GM18505 (cell line): ENCODE results near the gene AQP12B.
"Not testable (repeated sequence)": the region's sequence is repeated elsewhere in the genome, so short reads cannot be mapped to it uniquely, and the experiment has no call there.

Experiments
- ATAC-seq: cut with Tn5 transposase; IDR thresholded peaks from one replicate; pipeline ENCODE4 v1.9.1; 2021; ENCODE audit not compliant: unreplicated experiment
- POLR2A ChIP-seq: IDR thresholded peaks from 4 replicates; pipeline ENCODE4 v1.6.1; 2011; ENCODE audit warnings: borderline replicate concordance; ENCODE audit not compliant: insufficient read depth, insufficient read length; ENCODE audit errors: extremely low read depth

The AQP12B gene, protein sequence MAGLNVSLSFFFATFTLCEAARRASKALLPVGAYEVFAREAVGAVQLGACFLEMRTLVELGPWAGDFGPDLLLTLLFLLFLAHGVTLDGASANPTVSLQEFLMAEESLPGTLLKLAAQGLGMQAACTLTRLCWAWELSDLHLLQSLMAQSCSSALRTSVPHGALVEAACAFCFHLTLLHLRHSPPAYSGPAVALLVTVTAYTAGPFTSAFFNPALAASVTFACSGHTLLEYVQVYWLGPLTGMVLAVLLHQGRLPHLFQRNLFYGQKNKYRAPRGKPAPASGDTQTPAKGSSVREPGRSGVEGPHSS

DNA sequence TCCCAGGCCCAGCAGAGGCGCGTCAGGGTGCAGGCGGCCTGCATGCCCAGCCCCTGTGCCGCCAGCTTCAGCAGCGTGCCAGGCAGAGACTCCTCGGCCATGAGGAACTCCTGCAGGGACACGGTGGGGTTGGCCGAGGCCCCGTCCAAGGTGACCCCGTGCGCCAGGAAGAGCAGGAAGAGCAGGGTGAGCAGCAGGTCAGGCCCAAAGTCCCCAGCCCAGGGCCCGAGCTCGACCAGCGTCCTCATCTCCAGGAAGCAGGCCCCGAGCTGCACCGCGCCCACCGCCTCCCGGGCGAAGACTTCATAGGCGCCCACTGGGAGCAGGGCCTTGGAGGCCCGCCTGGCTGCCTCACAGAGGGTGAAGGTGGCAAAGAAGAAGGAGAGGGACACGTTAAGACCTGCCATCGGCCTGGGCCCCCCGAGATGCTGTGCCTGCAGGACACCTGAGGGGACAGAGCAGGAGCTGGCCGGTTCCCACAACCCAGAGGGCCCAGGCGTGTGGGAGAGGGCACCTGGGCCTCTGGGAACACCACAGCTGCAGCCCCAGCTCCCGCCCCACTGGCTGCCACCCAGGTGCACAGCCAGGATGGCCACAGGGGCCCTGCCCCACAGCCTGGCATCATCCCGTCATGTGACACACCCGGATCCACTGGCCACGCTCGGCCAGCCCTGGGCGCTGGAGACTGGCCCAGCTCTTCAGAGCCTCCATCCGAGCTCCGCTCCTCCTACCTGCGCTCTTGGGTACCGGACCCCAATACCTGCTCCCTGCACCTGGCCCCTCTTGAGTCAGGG, at the start of gene AQP12B:
TSS of gene AQP12B (minus strand) at position 455 of the 794 bp plus-strand sequence. CDS start at position 407, 48 bp downstream.
- ATAC-seq = not testable (repeated sequence)

DNA sequence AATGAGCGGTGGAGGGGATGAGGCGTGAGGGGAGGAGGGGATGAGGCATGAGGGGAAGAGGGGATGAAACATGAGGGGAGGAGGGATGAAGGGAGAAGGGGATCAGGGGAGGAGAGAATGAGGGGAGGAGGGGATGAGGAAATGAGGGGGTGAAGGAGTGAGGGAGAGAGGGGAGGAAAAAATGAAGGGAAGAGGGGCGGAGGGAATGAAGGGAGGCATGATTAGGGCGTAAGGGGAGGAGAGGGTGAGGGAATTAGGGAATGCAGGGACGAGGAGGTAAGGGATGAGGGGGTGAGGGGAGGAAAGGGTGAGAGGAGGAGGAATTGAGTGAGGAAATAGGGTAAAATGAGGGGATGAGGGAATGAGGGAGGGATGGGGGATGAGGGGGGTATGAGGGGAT, 49.5 kb upstream of the AQP12B start:
- no peak for TF ChIP-seq POLR2A
- ATAC-seq = no peak

DNA sequence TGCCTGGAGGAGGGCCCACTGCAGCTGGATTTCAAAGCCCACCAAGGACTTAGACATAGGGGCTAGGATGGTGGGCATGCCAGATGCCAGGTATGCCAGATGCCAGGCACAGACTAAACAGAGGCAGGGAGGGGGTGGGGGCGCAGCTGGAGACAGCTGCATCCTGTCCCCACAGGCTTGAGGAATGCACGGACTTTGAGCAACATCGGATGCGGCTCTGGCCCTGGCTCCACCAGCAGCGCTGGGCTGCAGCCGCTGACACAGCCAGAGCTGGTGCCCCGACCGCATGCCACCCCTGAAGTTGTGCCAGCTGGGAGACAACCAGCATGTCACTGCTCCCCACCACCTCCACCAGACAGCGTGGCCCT, 48.5 kb upstream of the AQP12B start:
- no peak for ATAC-seq
- no peak for TF ChIP-seq POLR2A

DNA sequence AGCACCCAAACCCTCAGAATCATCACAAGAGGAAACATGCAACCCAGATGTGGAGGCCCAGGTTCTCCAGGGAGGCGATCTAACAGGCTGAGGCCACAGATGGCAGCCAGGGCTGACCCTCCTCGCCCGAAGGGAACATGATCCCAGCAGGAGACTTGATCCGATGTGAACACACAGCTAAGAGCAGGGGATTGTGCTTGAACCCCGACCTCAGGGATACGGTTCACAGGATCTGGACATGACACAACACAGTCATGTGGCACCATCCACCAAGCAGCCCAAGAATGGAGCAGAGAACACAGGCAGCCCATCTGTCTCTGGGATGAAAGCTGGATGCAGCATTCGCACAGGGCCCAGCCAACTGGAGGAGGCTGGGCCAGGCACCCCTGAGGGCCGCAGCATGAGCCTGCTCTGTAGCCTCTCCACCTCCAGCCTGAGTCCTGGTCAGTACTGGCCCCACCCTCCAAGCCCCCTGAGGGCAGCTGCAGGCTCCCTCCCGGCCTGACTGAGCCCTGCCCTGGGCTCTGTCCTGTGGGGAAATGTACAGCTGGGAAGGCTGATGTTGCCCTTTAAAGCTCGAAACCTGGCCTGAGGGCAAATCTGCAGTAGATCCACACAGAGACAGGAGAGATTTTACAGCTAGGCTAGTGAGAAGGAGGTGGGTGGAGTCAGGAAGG, 48.0 kb upstream of the AQP12B start:
- TF ChIP-seq POLR2A = no peak
- no peak for ATAC-seq

DNA sequence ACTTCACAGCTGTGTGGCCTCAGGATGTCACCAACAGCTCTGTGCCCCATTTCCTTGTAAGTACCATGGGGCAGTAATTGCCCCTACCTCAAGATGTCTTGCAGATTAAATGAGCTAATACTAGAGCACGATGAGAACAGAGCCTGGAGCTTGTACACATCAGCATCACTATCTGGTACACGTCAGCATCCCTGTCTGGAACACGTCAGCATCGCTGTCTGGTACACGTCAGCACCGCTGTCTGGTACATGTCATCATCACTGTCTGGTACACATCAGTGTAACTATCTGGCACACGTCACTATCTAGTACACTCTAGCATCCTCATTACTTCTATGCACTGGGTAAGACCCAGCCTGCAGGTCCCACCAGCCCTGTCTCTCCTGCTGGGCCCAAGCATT, 46.1 kb upstream of the AQP12B start:
- ATAC-seq = no peak
- no peak for TF ChIP-seq POLR2A

DNA sequence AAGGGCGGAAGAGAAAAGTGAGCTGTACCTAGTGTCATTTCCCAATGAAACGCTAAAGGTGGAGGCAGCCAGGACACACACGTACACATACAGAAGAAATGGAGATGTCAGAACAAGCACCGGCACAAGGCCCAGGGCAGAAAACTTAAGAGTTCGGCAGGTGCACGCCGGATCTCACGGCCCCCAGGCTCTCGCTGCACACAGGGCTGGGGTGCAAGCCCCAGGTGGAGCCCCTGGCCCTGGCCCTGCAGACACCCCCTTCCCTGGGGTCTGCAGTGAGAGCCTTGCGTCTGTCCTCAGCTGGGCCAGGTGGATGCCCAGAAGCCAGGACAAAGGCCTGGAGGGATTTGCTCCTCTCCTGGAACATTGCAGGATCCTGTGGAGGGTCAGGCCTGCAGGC, 45.7 kb upstream of the AQP12B start:
- no peak for ATAC-seq
- no peak for TF ChIP-seq POLR2A

DNA sequence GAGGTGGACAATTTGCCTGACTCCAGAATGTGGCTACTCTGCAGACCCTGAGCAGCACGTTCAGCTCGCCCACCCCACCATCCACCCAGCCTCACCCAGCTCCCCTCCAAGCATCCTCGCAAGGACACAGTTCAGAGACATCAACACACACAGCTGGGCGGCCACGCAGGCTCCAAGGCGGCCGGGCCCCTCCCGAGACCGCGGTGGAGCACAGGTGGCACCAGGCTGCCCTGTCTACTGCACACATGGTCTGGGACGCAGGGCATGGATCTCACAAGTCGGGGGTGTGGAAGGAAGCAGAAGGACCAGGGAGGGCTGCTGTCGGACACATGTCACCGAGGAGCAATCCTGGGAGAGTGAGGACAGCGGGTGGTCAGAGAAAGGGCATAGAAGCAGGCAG, 45.2 kb upstream of the AQP12B start:
- TF ChIP-seq POLR2A = no peak
- ATAC-seq = no peak

DNA sequence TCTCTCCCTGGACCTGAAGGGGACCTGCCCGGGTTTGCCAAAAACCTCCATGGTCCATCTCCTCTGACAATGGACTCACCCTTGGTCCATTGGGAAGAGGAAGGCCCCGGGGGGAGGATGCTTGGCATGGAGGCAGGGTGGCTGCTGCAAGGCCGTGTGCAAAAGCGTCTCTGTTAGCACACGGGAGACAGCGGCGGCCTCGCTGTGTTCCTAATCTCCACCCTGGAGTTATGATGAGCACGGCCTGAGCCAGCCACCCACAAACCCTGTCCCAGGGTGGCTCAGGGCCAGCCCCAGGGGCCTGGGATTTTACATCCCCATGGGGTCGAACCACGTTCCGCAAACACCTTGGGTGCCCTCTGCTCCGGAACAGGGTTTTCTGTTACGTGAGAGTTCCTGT, 44.8 kb upstream of the AQP12B start:
- no peak for ATAC-seq
- no peak for TF ChIP-seq POLR2A

DNA sequence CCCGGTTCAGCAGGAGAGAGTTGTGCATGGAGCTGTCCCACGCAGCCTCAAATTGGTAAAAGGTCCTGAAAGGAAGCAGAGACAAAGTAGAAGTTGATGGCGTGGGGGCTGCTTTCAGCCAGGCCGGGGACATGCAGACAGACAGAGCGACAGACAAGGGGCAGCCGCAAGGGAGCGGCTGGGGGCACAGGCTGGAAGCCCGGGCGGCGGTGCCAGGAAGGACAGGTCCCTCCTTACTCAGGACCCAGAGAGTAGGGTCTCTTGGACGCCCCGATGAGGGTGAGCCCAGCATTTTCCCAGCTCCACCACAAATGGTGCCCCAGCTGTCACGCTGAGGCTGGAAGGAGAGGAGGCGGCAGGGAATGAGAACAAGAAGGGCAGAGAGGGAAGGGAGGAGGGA, 44.2 kb upstream of the AQP12B start:
- TF ChIP-seq POLR2A = no peak
- no peak for ATAC-seq

DNA sequence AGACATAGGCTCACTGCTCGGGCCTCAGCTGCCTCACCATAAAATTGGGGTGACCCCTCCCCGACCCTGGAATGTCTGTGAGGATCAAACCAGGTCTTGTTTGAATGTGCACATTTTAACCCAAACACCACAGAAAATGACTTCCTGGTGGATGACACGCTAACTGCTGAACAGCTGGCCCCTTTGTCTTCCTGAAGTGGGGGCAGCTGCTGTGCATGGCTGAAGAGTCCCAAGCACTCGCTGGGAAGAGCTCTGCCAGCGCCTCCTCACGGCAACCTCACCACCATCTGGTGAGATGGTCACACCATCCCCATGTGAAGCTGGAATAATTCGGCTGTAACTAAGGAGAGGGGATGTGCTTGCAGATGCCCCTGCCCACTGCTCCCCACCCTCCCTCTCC, 43.0 kb upstream of the AQP12B start:
- no peak for ATAC-seq
- no peak for TF ChIP-seq POLR2A

DNA sequence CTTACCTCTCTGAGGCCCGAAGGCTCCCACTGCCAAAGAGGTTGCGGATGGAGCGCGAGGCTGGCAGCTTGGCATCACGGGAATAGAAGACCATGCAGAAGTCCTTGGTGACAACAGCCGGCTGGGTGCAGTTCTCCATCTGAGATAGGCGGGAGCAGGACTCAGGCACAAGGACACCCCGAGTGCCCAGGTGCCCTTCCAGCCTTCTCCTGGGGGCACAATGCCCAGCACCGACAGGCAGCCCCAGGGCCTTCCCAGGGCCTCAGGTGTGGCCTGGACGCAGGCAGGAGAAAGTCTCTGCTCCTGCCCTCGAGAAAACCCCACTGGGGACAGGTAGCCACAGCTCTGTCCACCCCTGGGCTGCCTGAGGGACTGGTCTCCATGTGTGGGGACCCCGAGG, 42.6 kb upstream of the AQP12B start:
- TF ChIP-seq POLR2A = no peak
- no peak for ATAC-seq

DNA sequence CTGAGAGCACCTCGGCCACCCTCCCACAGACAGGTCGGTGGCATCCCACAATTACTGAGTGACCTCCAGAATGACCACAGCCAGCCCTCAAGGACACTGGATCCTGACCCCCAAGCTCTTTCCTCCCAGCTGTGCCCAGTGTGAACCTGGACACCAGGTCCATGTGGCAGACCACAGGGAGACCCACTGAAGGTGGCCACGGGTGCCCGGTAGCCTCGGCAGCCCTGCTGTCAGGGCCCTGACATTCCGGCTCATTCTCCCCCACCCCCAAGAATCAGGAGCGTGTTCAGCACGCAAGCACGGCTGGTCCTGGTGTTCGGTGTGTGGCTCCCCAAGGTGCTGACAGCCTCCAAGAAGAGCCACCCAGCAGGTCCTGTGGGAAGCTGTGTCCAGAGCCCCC, 41.7 kb upstream of the AQP12B start:
- no peak for ATAC-seq
- no peak for TF ChIP-seq POLR2A

DNA sequence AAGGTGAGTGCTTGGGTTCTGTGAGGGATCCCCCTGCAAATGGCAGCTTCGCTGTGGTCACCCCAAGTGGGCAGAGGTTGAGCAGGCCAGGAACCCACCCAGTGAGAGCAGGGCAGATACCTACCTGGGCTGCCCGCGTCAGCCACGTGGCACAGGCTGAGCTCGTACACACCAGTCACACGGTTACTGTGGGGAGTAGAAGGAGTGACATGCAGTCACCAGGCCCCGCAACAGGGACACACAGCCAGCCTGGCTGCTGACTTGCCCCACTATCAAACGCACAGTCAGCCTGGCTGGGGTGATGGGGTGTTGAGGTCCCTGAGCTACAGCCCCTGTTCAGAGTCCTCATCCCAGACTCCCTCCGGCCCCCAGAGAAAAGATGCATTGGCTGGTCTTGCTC, 41.2 kb upstream of the AQP12B start:
- TF ChIP-seq POLR2A = no peak
- ATAC-seq = no peak
